ENCODE measurements around the gene CBLB.

The CBLB gene

GRCh38 chr3:105747060-105747541 lies 121.7 kb downstream of the CBLB start:
- no peaks in the 10 kb centered on the region for H3K27me3 ChIP-seq (replicated peaks; ENCODE audit: control insufficient read depth, insufficient read depth, low read length)
- TF ChIP-seq, protein P1, sequence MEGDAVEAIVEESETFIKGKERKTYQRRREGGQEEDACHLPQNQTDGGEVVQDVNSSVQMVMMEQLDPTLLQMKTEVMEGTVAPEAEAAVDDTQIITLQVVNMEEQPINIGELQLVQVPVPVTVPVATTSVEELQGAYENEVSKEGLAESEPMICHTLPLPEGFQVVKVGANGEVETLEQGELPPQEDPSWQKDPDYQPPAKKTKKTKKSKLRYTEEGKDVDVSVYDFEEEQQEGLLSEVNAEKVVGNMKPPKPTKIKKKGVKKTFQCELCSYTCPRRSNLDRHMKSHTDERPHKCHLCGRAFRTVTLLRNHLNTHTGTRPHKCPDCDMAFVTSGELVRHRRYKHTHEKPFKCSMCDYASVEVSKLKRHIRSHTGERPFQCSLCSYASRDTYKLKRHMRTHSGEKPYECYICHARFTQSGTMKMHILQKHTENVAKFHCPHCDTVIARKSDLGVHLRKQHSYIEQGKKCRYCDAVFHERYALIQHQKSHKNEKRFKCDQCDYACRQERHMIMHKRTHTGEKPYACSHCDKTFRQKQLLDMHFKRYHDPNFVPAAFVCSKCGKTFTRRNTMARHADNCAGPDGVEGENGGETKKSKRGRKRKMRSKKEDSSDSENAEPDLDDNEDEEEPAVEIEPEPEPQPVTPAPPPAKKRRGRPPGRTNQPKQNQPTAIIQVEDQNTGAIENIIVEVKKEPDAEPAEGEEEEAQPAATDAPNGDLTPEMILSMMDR (IDR thresholded peaks at IDR 0.05; ENCODE audit: insufficient read depth, low read length, poor library complexity, severe bottlenecking) = no peak
- H3K36me3 ChIP-seq (ENCODE audit: control insufficient read depth, insufficient read depth, low read length) = no peaks in the 10 kb centered on the region; the same call in none of the 2 replicates
- DNase-seq (ENCODE audit: extremely low read depth, insufficient read length) = no peak
- H3K4me3 ChIP-seq (replicated peaks; ENCODE audit: low read depth, low read length) = no peak overlapping the region

DNA sequence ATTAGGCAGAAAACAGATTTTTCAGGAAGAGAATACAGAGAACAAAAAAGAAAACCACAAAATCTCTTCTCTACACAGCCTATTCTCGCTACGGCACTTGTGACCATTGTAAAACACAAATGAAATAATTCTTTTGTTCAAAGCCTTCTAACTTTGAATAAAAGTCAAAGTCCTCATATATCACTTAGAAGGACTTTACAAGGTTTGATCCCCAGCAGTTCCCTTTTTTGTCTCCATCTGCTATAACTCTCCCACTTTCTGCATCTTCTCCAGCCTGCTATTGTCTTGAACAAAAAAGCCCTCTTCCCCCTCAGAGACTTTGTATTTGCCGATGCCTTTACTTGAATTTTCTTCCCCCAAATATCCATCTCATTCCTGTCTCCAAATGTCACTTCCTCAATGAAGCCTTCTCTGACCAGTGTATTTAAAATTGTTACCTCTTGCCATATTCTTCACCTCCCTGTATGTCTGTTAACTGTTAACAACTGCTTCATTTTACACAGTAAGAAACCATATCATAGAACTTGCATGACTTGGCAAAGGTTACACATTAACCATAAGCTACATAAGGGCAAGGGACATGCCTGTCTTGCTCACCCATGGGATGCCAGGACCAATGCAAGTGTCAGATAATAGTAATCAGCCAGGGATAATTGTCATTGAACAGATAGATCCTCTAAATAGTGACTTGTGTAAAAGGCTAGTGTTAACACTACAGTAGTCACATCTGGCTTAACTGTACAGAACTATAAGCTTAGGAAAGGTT lies 122.4 kb downstream of the CBLB start:
- H3K27me3 ChIP-seq (replicated peaks; ENCODE audit: control insufficient read depth, insufficient read depth, low read length) = no peaks in the 10 kb centered on the region
- TF ChIP-seq, protein P1 (IDR thresholded peaks at IDR 0.05; ENCODE audit: insufficient read depth, low read length, poor library complexity, severe bottlenecking) = no peak
- H3K36me3 ChIP-seq (ENCODE audit: control insufficient read depth, insufficient read depth, low read length) = no peaks in the 10 kb centered on the region; the same call in none of the 2 replicates
- H3K4me3 ChIP-seq (replicated peaks; ENCODE audit: low read depth, low read length) = no peak overlapping the region
- DNase-seq (ENCODE audit: extremely low read depth, insufficient read length) = no peak

DNA sequence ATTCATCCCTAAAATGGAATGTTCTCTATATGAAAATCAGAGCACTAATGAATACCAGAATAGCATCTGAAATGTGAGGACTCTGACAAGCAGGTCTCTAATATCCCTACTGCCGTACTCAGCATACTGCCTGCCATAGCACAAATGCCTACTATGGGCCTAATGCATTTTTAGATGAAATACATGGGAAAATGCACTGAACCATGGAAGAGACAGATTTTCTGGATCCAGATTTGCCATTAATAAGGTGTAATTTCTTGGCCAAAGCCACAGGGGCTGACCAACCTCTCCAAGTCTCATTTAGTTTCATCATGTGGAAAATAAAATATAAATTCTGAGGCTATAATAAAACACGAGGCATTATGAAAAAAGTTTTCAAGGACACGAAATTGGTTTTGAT lies 123.8 kb downstream of the CBLB start:
- DNase-seq (ENCODE audit: extremely low read depth, insufficient read length) = no peak
- no peaks in the 10 kb centered on the region for H3K27me3 ChIP-seq (replicated peaks; ENCODE audit: control insufficient read depth, insufficient read depth, low read length)
- no peaks in the 10 kb centered on the region; the same call in none of the 2 replicates for H3K36me3 ChIP-seq (ENCODE audit: control insufficient read depth, insufficient read depth, low read length)
- TF ChIP-seq, protein P1 (IDR thresholded peaks at IDR 0.05; ENCODE audit: insufficient read depth, low read length, poor library complexity, severe bottlenecking) = no peak
- H3K4me3 ChIP-seq (replicated peaks; ENCODE audit: low read depth, low read length) = no peak overlapping the region

- Histone ChIP-seq H3K36me3 (ENCODE audit: control insufficient read depth, insufficient read depth, low read length) (no peaks in the 10 kb centered on the region; the same call in none of the 2 replicates), H3K4me3 (replicated peaks; ENCODE audit: low read depth, low read length) (no peak overlapping the region), H3K27me3 (replicated peaks; ENCODE audit: control insufficient read depth, insufficient read depth, low read length) (no peaks in the 10 kb centered on the region)
- no peak for DNase-seq (ENCODE audit: extremely low read depth, insufficient read length)
- TF ChIP-seq, protein P1 (IDR thresholded peaks at IDR 0.05; ENCODE audit: insufficient read depth, low read length, poor library complexity, severe bottlenecking) = no peak
Measured at GRCh38 chr3:105744202-105744601, 124.6 kb downstream of the CBLB start.

DNA sequence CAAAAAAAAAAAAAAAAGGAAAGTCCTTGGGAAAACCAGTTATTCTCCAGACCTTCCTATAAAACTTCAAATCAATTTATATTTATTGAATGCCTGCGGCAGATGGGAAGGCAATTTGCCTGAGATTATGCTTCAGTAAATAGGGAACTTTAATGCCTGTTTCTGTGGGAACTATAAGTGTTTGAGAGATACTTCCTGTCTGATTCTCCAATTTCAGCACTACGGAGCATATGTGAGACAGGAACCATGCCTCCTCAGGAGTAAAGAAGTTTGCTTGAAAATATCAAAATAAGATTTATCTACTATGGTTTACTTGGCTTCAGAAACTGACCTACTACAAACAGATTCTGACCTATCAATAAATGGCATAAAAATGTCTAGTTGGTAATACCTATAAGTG lies 135.5 kb downstream of the CBLB start:
- no peak overlapping the region for H3K4me3 ChIP-seq (replicated peaks; ENCODE audit: low read depth, low read length)
- no peaks in the 10 kb centered on the region; the same call in 1 of the 2 replicates for H3K36me3 ChIP-seq (ENCODE audit: control insufficient read depth, insufficient read depth, low read length)
- TF ChIP-seq, protein P1 (IDR thresholded peaks at IDR 0.05; ENCODE audit: insufficient read depth, low read length, poor library complexity, severe bottlenecking) = no peak
- DNase-seq (ENCODE audit: extremely low read depth, insufficient read length) = no peak
- no peaks in the 10 kb centered on the region for H3K27me3 ChIP-seq (replicated peaks; ENCODE audit: control insufficient read depth, insufficient read depth, low read length)

All from GM06990 (cell line).